HG02623 (cell line): ENCODE results near the gene PRR33.
A peak's percentile ranks its signal among the peaks of the same experiment; 100 is the strongest.

ENCODE experiments used
- ATAC-seq: cut with Tn5 transposase; IDR thresholded peaks from one replicate; pipeline ENCODE4 v1.9.1; 2021; ENCODE audit warnings: moderate library complexity; ENCODE audit not compliant: unreplicated experiment

PRR33 gene

DNA sequence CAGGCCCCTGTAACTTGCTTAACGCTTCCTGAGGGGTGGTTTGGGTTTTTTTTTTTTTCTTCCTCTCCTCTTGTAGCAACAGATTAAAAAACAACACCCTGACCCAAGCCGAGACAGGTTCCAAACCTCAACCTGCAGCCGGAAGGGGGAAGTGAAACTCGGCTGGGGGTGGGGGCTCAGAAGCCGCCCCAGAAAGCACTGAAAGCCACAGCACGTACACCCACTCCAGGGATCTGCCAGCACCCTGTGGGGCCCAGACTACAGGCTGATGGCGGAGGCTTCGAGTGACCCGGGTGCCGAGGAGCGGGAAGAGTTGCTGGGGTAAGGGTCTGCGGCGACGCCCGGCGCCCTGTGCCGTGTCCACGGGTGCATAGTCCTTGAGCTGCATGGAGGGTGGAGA lies 38.8 kb downstream of the PRR33 start, which contains the start of gene LSP1:
Gene LSP1, plus strand, starts transcription at position 208 of the 400 bp plus-strand sequence. Its CDS starts 61 bp downstream, at position 269.
- peak; percentile 34 for ATAC-seq

DNA sequence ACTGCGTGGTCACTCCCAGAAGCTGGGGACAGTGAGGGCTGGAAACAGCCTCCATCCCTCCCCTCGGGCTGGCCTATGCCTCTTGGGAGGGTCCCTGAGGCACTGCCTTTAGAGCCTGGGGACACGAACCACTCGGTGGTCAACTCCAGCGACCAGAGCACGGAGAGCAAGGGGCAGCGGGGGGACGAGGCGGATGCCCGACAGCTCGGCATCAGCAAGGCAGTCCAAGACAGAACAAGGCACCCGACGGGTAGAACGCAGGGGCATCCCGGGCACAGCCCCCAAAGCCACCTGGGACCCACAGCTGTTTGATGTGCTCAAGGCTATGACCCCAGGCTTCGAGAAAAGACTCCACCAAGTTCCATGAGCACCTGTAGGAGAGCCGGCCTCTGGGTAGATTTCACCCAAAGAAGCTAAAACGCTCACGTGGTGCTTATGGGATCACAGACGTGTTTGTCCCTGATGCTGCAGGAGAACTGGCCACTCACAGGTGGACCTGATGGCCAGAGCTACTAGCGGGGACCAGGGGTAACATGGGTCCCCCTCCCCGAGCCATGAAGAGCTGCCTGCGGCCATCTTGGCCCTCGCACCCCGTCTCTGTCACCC lies 39.3 kb downstream of the PRR33 start:
- no peak for ATAC-seq

DNA sequence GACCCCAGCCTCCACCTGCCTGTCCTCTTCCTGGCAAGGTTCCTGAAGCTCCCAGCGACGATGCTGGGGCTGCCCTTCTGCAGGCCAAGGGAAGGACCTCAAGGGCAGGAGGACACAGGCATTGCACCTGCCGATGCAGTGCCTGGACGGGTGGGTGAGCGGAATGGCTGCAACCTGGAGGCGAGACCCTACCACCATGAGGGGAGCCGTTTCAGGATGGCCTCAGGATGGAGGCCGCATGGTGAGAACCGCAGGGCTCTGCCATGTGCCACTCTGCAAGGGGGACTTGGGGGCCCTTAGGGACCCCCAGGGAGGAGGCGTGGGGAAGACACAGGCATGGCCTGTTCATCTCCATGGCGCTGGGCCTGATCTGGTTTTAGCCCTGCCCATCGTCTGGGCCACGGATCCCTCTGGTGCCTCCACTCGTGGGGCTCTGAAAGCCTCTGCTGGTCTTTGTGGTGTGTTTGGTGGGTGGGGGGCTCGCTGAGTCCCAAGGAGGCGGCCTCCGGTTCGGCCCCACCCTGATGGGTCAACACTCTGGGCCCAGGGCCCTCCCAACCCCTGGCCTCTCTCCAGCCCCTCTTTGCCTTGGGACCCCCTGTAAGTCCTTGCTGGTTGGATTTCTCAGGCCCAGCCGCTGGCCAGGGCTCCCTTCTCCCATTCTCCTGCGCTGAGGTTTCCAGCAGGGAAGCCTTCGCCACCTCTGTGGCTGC lies 40.1 kb downstream of the PRR33 start:
- ATAC-seq, result no peak

DNA sequence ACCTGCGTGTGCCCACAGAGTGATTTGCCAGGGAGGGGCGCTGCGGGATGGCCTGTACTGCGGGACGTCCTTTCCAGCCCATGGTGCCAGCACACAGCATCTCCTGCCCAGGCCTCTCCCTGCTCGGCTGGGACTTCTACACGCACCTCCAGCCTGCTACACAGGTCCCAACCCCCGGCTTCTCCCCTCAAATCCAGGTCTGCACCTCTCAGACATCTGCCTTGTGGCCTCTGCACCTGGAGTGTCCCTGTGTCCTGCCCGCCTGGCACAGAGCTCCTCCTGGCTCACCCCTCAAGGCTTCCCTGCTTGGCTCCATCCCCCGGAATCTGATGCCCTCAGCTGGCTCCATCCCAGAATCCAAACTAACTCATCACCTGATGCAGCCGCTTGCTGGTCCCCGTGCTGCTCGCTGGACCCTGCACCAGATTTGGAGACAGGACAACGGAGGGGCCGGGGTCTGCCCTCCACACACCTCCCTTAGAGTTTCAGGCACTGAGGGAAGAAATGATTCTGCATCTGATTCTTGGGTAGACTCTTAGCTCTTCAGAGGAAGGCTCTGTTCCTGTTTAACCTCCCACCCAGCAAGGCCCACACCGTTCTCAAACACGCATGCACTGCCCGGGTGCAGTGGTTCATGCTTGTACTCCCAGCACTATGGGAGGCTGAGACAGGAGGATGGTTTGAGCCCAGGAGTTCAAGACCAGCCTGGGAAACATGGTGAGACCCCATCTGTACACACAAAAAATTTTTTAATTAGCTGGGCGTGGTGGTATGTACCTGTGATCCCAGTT lies 42.9 kb downstream of the PRR33 start:
- ATAC-seq, result no peak

DNA sequence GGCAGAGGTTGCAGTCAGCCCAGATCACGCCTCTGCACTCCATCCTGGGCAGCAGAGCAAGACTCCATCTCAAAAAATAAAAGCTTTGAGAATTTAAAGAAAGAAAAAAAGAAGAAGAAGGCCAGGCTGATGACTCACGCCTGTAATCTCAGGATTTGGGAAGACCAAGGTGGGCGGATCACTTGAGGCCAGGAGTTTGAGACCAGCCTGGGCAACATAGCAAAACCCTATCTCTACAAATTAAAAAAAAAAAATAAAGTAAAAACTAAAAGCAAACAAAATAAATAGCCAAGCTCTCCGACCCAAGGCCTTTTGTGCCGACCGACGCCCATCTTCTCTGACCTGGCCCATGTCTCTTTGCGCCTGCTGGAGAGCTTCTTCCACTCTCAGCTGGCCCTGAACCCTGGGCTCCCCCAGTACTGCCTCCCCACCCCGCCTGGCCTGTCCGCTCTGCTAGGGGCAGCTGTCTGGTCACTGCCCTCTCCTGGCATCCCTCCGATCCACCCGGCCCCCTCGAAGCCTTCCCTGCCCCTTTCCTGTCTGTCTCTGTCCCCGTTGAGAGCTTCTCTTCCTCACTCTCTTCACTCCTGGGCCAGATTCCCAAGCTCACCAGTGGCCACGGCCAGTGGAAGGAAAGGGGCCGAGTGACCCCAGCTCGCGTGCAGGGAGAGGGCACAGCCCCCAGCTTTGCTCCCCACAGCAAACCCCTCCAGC lies 43.6 kb downstream of the PRR33 start:
- ATAC-seq, result no peak

DNA sequence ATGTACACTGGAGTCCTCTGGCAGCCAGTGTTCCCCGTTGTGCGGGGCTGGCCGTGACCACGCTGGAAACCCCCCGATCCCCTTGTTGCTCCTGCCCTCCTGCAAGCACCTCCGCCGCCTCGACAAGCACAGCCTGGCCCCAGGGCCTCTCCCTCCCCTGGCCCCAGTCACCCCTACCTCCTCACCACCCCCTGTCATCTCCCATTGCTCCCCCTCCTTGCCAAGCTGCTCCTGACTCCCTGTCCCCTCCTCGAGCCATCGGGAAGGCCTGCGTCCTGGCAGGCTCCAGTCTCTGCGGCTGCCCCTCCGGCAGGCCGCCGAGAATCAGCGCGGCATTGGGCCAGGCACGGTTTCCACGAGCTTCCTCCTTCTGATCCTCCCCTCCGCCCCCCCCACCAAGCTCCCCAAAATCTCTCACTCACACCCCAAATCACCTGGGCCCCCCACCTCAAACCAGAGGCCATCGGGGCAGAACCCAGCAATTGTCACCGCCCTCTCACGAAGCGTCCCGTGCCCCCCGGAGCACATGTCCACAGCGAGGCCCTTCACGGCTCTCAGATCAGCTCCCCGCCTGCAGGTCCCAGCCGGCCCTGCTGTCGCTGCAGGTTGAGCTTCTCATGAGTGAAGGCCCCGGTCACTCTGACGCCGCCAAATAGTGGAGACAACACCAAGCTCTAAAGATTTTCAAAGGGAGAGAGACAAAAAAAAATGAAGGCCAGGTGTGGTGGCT lies 44.5 kb downstream of the PRR33 start:
- no peak for ATAC-seq

DNA sequence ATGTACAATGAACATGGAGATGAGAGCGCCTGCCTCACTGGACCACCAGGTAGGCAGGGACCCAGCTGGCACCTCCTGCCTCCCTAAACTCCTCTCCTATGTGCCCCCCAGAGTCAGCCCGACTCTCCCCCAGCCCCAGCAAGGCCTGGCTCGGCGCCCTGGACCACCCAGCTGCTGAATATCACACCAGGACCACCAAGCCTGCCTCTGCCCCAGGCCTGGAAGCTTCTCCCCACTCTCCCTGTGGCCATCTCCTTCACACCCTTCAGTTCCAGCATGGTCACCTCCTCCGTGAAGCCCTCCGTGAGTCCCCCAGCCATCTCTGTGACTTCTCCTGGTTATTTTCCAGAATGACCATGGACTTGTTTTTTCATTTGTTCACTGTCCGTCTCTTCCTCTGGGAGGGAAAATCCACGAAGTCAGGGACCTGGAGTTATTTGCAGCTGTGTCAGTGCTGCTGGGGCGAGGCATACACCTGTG lies 45.2 kb downstream of the PRR33 start:
- no peak for ATAC-seq

DNA sequence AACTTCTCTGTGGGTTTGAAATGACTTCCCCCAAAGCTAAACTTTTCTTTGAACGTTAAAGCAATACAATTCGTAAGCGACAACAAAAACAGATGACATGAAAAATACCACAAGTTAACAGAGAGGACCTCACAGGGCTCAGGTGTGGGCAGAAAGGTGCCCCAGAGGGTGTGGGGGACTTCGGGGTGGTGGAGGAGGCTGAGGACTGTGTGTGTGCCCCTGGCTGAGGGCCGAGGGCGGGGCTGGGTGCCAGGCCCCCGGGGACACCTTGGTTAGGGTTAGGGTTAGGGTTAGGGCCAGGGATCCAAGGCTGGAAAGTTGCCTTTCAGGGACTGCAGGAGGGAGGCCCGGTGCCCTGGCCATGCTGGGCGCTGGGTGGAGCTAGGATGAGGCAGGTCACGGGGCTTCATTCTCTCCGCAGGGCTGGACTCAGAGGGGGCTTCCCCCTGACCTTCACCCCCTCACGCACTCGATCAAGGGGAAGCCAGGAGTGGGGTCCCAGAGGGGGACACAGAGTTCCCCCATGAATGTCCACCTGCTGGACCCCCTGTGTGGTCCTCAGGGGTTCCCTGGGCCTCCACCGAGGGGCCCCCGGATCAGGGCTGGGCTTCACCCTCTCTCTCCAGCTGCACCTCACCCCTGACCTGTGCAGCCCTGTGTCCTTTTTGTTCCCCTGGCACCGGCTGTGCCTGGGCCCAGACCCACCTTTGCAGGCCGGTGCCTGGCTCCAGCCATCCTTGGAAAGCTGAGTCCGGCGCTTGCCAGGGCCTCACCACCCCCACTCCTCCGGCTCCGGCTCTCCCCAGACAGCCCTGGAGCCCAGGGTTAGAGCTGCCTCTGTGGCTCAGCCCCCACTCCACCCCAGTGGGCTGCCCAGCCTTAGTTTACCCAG lies 45.9 kb downstream of the PRR33 start:
- no peak for ATAC-seq

DNA sequence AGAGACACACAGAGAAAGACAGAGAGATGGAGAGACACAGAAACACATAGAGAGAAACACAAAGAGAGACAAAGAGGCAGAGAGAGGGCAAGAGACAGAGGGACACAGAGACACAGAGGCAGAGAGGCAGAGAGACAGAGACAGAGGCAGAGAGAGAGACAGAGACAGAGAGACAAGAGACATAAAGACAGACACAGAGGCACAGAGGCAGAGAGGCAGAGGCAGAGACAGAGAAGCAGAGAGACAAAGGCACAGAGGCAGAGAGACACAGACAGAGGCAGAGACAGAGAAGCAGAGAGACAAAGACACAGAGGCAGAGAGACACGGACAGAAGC lies 46.6 kb downstream of the PRR33 start:
- no peak for ATAC-seq

DNA sequence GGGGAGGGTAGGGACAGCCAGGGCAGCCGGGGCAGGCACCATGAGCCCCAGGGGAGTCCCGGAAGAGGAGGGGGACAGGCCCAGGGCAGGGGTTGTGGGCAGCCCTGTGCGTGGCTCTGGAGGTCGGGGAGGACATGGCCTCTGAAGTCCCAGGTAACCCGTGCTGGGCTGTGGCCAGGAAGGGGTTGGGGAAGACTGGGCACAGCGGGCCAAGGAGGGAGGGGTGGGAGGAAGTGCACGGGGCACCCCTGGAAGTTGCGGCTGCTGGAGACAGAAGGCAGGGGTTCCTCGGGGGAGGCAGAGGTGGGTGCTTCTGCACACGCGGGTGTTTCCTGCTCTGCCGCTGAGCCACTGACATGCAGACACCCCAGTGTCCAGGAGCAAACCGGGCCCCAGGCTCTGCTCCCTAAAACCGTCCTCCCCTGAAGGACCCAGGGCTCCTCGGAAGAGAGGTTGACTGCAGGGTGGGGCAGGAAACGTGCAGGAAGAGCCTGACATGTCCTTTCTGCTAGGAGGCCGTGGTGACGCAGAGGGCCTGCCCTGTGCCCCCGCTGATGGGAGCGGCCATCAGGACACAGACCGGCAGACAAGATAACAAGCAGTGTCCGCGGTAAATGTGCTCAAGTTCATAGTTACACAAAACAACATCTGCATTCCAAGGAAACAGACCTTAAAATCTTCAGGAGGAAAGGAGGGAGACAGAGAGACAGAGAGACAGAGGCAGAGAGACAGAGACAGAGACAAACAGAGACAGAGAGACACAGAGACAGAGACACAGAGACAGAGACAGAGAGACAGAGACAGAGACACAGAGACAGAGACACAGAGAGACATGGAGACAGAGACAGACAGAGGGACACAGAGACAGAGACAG lies 47.2 kb downstream of the PRR33 start:
- ATAC-seq, result no peak

DNA sequence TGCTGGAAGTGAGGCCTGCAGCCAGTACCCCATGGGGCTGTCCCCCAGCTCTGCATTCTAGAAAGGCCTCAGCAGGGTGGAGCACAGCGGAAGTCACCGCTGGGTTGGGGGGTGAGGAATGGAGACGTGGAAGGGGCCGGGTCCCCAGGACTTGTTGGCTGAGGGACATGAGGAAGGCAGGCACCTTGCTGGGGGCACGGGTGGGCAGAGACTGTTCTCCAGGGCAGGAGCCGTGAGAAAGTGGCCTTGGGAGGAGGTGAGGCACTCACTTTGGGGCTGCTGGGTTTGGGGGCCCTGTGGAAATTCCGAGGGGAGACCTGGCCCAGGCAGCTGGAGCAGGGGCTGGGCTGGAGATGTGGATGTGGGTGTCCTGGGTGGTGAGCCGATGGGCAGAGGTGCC lies 47.9 kb downstream of the PRR33 start:
- no peak for ATAC-seq

DNA sequence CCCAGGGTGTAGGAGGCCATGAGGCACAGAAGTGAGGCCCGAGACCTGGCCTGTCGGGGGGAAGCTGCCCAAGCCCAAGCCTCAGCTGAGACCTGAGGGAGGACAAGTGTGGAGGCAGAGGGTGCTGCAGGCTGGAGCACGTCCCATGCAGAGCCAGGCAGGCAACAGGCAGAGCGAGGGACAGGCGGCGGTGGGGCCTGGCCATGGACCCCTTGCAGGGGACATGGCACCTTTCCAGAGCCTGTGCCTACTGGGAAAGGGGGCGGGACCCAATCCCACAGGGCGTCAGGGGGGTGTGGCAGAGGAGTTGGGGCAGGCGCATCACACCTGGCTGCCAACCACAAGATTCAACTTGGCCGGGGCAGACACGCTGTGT lies 48.6 kb downstream of the PRR33 start:
- no peak for ATAC-seq

DNA sequence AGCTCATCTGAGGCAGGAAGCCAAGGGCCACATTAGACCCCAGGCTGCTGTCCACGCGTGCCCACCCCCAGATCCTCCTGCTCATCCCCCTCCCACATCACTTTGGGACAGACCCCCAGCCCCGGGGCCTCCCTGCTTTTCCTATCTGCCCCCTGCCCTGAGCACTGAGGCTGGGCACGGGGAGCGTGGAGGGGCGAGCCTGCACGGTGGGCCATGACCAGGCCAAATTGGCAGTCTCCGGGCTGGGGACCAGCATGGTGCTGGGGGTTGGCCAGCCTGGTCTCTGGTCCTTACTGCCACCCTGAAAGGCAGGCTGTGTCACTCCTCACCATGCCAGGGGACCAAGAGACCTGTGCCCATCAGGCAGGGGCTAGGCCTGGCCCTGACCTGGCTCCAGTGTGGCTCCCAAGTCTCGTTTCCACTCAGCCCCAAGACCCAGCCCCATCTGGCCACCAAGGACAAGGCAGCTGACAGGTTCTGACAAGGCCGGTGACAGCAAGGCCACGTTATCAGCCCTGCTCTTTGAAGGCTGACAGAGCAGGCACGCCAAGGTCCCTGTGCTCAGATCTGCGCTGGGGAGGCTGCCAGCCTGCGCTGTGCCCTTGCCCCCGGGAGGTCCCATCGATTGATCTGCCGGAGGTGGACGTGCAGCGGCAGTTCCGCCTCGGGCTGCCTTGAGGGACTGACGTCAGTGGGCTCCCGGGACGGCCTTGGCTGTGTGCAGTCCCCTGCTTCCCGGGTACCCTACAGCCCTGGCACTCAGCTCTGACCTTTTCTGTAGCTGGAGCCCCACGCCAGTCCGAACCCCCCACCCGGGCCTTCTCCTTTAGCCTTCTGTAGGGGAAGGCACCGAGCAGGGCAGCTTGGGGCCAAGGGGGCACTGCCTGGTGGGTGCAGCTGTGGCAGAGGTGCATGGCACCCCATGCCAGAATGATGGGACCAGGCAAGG lies 49.3 kb downstream of the PRR33 start:
- ATAC-seq, result no peak

DNA sequence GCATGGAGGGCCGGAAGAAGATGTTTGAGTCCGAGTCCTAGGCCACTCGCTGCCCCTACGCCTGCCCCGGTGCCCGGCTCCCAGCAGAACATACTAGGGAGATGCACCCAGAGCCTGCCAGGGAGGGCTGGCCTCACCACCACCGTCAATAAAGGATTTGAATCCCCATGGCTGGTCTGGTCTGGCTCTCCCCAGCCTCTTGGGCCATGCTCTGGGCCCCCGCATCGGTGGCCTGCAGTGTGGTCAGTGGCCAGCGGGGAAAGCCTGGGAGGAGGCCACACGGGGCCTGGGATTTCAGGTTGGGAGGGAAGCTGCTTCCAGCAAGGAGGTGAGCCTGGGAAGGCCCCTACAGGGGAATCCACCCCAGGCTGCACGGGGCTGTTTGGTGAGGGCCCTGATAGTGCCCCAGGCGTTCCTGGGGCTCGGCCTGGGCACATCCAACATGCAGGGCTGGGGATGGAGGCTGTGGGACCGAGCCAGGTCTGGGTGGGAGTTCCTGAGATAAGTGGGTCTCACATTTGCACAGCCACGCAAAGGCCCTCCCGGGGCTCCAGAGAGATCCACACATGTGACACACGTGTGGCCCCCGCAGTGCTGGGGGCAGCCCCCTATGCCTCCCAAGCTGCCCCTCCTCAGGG lies 50.1 kb downstream of the PRR33 start:
- ATAC-seq, result no peak

DNA sequence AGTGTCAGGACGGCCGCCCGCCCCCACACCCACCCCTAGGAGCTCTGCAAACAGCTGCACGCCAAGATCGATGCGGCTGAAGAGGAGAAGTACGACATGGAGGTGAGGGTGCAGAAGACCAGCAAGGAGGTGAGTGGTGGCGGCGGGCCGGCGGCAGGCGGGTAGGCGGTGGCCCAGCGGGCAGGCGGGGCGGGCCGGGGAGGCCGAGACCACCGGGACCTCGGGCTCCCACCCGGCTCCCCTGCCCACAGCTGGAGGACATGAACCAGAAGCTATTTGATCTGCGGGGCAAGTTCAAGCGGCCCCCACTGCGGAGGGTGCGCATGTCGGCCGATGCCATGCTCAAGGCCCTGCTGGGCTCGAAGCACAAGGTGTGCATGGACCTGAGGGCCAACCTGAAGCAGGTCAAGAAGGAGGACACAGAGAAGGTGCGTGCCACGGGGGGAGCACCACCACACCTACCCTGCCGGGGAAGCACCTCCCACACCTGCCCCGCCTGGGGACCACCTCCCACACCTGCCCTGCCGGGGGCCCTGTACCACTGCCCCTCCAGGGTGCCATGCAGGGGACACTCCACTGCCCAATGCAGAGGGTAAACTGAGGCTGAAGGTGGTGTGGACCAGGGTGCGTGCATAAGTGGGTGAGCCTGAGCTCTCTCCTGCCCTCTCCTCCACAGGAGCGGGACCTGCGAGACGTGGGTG lies 50.8 kb downstream of the PRR33 start:
- no peak for ATAC-seq

DNA sequence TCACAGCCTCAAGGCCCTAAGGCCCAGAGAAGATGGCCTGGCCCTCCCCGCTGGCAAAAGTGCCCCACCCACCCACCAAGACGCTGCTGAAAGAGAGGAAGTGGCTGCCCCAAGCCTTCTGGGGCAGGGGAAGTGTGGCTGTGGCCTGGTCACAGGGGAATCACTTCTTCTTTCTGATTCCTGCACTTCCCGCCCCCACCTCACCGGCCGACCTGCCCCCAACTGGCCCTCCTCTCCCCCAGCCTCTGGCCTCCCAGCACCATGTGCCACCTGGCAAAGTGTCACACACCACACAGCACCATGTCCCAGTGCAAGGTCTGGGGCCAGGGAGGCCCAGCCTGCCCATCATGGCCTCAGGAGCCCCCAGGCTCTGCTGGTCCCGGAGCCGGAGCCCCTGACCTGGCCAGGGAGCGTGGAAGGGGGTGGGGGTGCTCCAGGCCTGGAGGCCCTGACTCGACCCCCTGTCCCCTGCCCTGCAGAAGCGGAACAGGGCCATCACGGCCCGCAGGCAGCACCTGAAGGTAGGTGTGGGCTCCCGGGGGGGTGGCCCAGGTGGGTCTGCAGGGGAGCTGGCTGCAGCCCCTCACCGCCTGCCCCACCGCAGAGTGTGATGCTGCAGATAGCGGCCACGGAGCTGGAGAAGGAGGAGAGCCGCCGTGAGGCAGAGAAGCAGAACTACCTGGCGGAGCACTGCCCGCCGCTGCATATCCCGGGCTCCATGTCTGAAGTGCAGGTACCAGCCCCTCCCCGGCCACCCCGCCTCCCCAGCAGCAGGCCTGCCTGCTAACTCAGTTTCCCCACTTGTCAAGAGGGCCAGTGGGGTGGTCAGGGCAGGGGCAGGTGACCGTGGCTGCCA lies 51.5 kb downstream of the PRR33 start:
- no peak for ATAC-seq
